Urinary bladder (tissue), 4 donors: ENCODE measurements around the gene NBEAL2. TPM values are rescaled to one million over a fixed set of nuclear protein-coding genes. Genes with fewer than 3 reads are reported as not detected.

Source experiments
- DNase-seq: peaks from one replicate; pipeline ENCODE4 v3.0.0-alpha.2; 2015; ENCODE audit errors: extremely low spot score
- H3K27ac ChIP-seq: one replicate; pipeline ENCODE4 v1.5.1; 2013; ENCODE audit warnings: low read depth, mild to moderate bottlenecking, moderate library complexity
- H3K36me3 ChIP-seq: one replicate; pipeline ENCODE4 v1.6.1; 2013; ENCODE audit warnings: mild to moderate bottlenecking, moderate library complexity; ENCODE audit not compliant: insufficient read depth
- H3K4me1 ChIP-seq: one replicate; pipeline ENCODE4 v1.6.1; 2013; ENCODE audit warnings: mild to moderate bottlenecking, moderate library complexity; ENCODE audit not compliant: insufficient read depth
- H3K4me3 ChIP-seq: one replicate; pipeline ENCODE4 v1.5.1; 2013; ENCODE audit warnings: low read depth, low read length
- WGBS: extraction: QIAGEN DNeasy Blood & Tissue Kit; methylation state at CpG from one replicate; pipeline ENCODE4 v1.1.7; 2013; 5-methylcytosine and 5-hydroxymethylcytosine counted together
- polyA plus RNA-seq: library from polyadenylated mRNA; stranded (reverse); fragments of 200-250 nt; gene quantifications from one replicate; pipeline ENCODE4 v1.2.3, GENCODE V29; 2013
- total RNA-seq: library from RNA; depleted of rRNA; stranded (reverse); fragments of >200 nt; gene quantifications from one replicate; pipeline ENCODE4 v1.2.3, GENCODE V29; 2014
- donor health status: healthy with polysubstance abuse.
- donor health status: healthy.

NBEAL2 gene
- total and polyA plus RNA-seq, 2 donors: 13.1 to 26.5 TPM

DNA sequence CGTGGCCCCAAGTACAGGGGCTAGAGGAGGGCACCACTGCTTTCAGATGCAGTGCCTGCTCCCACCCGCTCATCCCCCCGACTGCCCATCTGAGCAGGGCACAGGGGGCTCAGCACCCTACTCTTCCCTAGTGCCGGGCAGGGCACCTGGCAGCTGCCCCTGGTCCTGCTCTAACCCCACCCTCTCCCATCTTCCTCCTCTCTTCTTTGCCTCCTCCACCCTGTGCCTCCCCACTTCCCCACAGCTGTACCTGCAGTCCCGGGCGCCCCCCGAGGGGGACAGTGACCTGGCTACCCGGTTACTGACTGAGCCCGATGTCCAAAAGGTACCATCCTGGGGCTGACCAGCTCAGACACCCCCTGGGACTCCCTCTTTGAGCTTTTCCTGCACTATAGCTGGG, 12.8 kb downstream of the NBEAL2 start:
- no peak for DNase-seq
- H3K4me1 ChIP-seq: no peaks in the 10 kb centered on the region
- H3K4me3 ChIP-seq: no peak overlapping the region
- no peak overlapping the region for H3K27ac ChIP-seq
- 88% methylated on average over 9 of the region's 9 CpGs for WGBS
- H3K36me3 ChIP-seq: no peaks in the 10 kb centered on the region

DNA sequence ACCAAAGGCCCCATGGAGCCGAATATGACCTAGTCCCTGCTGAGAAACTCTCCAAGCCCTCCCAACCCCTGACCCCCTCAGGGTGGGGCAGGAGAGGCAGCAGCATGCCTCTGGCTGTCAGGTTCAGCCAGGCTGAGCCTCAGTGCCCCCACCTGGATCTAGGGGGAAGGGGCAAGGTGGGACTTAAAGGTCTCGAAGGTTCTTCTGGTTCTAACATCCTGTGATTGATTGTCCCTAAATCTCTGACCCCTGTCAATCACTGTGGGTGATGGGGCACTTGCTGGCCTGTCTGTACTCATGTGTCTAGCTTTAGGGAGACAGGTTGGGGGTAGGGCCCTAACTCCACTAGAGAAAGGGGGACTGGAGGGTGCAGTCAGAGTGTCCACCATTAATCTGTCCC, 13.8 kb downstream of the NBEAL2 start:
- 82% methylated on average over 2 of the region's 2 CpGs for WGBS
- no peak overlapping the region for H3K27ac ChIP-seq
- no peaks in the 10 kb centered on the region for H3K4me1 ChIP-seq
- no peaks in the 10 kb centered on the region for H3K36me3 ChIP-seq
- H3K4me3 ChIP-seq: no peak overlapping the region
- no peak for DNase-seq

DNA sequence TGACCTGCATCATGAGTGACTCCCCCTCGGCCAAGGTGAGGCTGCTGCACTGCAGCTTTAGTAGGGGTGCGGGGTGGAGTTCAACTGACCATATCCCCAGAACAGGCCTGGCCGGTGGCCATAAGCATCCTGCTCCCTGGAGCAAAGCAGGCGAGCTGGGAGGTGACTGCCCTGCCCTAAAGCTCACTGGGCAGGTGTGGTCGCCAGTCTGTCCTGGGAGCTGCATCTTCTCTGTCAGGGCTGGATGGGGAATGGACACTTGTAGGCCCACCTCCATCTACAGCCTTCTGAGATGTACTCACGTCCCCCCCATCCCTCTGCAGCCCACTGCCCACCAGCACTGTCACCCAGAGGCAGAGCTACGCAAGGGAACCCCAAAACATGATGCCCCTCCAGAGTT, 14.5 kb downstream of the NBEAL2 start:
- no peaks in the 10 kb centered on the region for H3K36me3 ChIP-seq
- no peaks in the 10 kb centered on the region for H3K4me1 ChIP-seq
- WGBS: 90% methylated on average over 7 of the region's 7 CpGs
- no peak overlapping the region for H3K4me3 ChIP-seq
- DNase-seq: no peak
- no peak overlapping the region for H3K27ac ChIP-seq

DNA sequence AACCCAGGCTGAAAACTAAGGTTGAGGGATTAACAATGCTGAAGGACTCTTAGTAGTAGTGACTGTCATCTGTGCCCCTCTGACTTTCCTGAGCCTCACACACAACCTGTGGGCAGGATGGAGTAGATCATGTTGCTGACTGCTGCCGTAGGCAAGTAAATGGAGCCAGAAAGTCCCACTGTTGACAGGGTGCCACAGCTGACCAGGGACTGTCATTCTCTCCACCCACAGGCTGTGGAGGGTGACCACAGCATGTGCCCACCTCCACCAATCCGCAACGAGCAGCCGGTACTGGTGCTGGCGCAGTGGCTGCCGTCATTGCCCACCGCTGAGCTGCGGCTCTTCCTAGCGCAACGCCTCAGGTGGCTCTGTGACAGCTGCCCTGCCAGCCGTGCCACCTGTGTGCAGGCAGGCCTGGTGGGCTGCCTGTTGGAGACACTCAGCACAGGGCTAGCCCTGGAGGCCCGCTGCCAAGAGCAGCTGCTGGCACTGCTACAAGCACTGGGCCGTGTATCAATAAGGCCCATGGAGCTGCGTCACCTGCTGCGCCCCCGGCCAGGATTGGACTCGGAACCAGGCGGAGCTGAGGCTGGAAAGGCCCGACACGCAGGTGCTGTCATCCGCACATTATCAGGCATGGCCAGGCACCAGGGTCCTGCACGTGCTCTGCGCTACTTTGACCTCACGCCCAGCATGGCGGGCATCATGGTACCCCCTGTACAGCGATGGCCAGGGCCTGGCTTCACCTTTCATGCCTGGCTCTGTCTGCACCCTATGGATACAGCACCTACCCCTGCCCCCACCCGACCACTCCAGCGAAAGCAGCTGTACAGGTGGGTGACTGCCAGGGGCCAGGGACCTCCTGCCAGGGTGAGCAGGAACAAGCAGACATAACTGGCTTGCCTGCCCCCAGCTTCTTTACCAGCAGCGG, 15.6 kb downstream of the NBEAL2 start:
- no peak overlapping the region for H3K4me3 ChIP-seq
- H3K36me3 ChIP-seq: no peaks in the 10 kb centered on the region
- no peak for DNase-seq
- 94% methylated on average over 29 of the region's 29 CpGs for WGBS
- H3K4me1 ChIP-seq: no peaks in the 10 kb centered on the region
- no peak overlapping the region for H3K27ac ChIP-seq

DNA sequence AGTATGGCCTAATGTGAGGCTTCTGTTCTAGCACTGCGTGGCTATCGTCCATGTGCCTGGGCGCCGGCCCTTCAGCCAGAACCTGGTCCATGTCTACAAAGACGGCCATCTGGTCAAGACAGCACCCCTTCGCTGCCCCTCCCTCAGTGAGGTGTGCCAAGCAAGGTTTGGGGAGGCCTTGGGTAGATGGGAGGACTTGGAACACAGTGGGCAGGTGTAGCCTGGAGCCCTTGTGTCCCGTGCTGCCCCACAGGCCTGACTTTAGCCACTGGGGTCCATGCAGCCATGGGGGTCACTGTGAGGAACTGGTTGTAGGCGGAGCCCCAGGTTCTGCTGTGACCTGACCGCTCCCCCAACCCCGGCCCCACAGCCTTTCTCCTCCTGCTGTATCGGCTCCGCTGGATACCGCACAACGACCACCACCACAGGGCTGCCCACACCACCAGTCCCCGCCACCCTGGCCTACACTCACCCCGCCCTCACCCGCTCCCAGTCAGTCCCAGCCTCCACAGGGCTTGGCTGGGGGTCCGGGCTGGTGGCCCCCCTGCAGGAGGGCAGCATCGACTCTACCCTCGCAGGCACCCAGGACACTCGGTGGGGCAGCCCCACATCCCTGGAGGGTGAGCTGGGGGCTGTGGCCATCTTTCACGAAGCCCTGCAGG, 16.6 kb downstream of the NBEAL2 start:
- WGBS: 91% methylated on average over 22 of the region's 22 CpGs
- H3K4me3 ChIP-seq: no peak overlapping the region
- no peaks in the 10 kb centered on the region for H3K4me1 ChIP-seq
- H3K27ac ChIP-seq: no peak overlapping the region
- H3K36me3 ChIP-seq: no peaks in the 10 kb centered on the region
- DNase-seq: no peak

DNA sequence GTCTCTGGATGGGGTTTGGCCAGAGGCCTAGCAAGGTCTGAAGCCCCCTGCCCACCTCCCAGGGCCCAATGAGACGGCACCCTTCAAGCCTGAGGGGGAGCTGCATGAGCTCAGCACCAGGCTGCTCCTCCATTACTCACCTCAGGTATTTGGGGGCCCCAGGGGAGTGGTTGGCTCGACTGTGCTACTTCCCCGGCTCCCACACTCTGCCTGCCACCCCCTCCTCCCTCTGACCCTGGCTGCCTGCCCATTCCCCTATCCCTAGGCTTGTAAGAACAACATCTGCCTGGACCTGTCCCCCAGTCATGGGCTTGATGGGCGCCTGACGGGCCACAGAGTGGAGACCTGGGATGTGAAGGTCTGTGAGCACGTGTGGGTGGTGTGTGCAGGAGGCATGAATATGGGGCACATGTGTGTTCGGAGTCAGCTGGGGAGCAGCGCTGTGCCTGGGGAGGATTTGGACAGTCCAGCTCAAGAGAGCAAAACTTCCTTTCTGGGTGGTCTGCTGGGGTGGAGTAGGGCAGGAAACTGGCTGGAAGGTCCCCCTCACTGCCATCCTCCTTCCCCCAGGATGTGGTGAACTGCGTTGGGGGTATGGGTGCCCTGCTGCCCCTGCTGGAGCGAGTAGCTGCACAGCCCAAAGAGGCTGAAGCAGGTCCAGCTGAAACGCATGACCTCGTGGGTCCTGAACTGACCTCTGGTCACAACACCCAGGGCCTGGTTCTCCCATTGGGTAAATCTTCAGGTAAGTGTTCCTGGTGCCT, 17.4 kb downstream of the NBEAL2 start:
- H3K4me1 ChIP-seq: no peaks in the 10 kb centered on the region
- H3K27ac ChIP-seq: no peak overlapping the region
- WGBS: 72% methylated on average over 12 of the region's 12 CpGs
- H3K36me3 ChIP-seq: no peaks in the 10 kb centered on the region
- H3K4me3 ChIP-seq: no peak overlapping the region
- no peak for DNase-seq

DNA sequence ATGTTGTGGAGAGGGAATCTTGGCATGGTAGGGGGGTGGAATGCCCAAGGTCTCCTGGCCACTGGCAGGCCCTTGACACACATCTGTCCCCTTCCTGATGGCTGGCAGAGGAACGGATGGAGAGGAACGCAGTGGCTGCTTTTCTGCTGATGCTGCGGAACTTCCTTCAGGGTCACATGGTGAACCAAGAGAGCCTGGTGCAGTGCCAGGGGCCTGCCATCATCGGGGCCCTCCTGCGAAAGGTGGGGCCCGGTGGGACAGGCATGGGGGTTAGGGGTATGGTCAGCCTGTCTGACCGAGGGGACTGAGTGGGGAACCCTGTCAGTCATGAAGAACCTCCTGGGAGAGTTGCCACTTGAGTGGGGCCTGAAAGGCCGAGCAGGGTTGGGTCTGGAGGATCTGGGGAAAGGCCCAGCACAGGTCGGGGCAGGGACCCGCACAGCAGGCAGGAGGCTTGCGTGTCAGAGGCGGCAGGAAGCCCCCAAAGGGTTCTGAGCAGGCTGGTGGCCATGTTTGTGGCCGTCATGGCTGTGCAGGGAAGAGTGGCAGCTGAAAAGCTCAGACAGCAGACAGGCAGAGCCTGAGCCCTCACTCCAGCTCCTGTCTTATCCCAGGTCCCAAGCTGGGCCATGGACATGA, 18.1 kb downstream of the NBEAL2 start:
- WGBS: 83% methylated on average over 13 of the region's 13 CpGs
- Histone ChIP-seq H3K4me3 (no peak overlapping the region), H3K4me1 (no peaks in the 10 kb centered on the region), H3K36me3 (no peaks in the 10 kb centered on the region), H3K27ac (no peak overlapping the region)
- DNase-seq: no peak

DNA sequence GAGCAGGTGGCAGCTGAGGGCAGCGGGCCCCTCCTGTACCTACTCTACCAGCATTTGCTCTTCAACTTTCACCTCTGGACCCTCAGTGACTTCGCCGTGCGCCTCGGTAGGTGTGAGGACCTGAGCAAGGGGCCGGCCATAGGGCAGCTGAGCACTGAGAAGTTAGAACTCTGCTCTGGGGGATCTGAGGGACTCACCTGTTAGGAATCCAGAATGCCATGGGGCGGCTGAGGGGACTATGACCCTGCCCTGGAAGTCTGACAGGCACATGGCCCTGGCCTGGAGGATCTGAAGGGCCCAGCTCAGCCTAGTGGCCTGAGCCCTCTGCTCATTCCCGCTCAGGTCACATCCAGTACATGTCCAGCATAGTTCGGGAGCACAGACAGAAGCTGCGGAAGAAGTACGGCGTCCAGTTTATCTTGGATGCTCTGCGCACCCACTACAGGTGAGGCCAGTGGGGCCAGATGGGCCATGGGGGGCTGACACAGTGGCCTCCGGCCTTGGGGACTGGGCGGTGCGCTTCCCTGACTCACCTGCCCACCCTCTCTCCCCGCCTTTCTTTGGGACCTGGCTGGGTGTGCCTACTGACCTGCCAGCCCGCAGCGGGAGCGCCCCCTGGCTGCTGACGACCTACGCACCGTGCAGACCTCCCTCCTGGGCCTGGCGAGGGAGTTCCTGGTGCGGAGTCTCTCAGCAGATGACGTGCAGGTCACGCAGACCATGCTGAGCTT, 18.8 kb downstream of the NBEAL2 start:
- no peaks in the 10 kb centered on the region for H3K4me1 ChIP-seq
- DNase-seq: no peak
- 65% methylated on average over 27 of the region's 27 CpGs for WGBS
- H3K27ac ChIP-seq: no peak overlapping the region
- H3K4me3 ChIP-seq: no peak overlapping the region
- H3K36me3 ChIP-seq: no peaks in the 10 kb centered on the region

DNA sequence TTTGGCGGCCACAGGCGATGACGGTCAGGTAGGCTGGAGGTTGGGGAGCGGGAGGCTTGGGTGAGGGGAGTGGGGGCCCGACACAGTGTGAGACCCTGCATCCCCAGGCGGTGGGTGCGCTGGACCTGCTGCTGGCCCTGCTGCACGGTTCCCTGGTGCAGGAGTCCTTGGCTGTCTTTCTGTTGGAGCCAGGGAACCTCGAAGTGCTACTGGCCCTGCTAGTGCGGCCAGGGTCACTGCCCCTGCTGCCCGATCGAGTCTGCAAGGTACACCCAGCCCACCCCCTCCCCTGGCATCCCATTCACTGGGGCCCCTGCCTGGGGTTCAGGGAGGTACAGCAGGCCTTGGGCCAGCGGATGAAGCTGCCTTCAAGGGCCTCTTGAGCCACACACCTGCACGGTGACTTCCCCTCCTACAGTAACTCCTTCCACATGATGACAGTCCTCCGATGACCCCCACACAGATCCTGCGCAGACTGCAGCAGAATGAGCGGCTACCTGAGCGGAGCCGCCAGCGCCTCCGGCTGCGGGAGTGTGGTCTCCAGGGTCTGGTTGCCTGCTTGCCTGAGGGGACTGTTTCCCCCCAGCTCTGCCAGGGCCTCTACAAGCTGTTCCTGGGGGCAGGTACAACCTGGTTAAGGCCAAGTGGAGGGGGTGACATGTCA, 19.5 kb downstream of the NBEAL2 start:
- Histone ChIP-seq H3K36me3 (no peaks in the 10 kb centered on the region), H3K4me3 (no peak overlapping the region), H3K4me1 (no peaks in the 10 kb centered on the region), H3K27ac (no peak overlapping the region)
- 90% methylated on average over 22 of the region's 22 CpGs for WGBS
- no peak for DNase-seq

DNA sequence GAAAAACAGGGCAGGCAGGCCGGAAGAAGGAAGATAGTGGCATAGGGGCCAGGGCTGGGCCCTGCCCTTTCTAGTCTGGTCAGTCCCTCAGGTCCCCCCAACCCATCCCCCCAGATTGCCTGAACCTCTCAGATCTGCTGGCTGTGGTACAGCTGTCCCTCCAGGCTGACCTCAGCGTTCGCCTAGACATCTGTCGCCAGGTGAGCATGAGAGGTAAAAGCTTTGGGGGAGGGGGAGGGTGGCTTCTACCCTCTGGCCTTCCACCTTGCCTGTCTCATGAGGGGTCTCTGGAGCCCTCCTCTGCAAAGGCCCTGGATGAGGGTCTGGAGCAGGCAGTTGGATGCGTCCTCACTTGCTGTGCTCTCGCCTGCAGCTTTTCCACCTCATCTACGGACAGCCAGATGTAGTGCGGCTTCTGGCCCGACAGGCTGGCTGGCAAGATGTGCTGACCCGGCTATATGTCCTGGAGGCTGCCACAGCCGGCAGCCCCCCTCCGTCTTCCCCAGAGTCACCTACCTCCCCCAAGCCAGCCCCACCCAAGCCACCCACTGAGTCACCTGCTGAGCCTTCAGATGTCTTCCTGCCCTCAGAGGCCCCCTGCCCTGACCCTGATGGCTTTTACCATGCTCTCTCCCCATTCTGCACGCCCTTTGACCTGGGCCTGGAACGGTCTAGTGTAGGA, 20.2 kb downstream of the NBEAL2 start:
- WGBS: 90% methylated on average over 14 of the region's 14 CpGs
- Histone ChIP-seq H3K36me3 (no peaks in the 10 kb centered on the region), H3K4me3 (no peak overlapping the region), H3K27ac (no peak overlapping the region), H3K4me1 (no peaks in the 10 kb centered on the region)
- DNase-seq: no peak

DNA sequence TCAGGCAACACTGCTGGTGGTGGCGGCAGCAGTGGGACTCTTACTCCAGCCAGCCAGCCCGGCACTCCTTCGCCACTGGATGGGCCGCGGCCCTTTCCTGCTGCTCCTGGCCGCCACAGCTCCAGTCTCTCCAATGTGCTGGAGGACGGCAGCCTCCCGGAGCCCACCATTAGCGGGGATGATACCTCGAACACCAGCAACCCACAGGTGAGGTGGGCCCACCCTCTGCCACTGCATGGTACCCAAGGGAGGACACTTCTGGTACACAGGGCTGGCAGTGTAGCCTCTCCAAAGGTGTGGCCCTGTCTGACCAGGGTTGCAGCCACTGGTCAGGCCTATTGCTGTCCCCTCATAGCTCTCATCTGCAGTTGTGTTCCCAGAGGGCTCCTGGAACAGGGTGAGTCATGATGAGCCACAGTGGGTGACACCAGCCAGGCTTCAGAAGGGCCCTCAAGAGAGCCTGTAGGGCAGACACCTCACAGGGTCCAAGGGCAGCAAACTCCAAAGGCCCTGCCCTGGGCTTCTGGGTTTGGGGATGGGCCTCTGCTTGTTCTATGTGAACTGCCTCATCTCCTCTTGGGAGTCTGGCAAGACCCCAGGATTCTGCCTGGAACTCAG, 20.8 kb downstream of the NBEAL2 start:
- no peak for DNase-seq
- 94% methylated on average over 10 of the region's 10 CpGs for WGBS
- Histone ChIP-seq H3K4me3 (no peak overlapping the region), H3K27ac (no peak overlapping the region), H3K4me1 (no peaks in the 10 kb centered on the region), H3K36me3 (no peaks in the 10 kb centered on the region)
